ENCODE data around the gene GALNT13. TPM values are rescaled to one million over a fixed set of nuclear protein-coding genes. Genes with fewer than 3 reads are reported as not detected.

Gene GALNT13
- total RNA-seq, 1 donor from 2014 or later: 2.5 TPM

DNA sequence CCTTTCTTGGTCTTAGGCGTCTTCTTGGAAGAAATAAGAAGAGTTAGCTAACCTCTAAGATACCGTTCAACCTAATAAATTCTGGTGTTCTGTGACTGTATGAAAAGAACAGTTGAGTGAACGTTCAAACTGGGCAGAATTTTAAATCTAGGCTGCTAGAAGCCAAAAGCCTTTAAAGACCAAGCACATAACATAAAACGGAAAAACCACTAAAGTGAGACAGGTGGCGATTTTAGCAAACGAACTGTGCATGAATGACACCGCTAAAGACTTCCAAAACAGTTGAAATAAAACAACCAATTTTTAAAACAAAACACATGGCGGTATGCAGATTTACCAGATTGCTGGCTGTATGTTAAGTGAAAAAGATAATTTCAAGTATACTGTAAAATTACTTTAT lies 73.1 kb downstream of the GALNT13 start:
- DNase-seq: no peak

DNA sequence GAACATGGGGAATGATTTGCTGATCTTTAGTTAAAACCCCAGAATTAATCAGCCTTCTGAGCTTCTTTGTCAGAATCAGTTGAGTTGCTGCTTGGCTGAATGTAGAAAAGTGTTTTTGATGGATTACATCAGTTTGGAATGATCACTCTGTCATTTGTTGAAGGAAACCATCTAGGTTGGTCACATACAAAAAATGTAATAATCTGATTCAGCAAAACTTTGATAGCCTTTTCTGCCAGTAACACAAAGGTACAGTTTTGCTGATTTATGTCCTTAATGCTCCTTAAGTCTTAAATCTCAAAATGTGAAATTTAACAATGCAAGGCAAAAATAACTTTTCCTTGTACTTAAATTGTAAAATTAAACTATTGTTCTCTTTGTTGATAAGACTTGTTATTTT lies 74.3 kb downstream of the GALNT13 start:
- DNase-seq: no peak

DNA sequence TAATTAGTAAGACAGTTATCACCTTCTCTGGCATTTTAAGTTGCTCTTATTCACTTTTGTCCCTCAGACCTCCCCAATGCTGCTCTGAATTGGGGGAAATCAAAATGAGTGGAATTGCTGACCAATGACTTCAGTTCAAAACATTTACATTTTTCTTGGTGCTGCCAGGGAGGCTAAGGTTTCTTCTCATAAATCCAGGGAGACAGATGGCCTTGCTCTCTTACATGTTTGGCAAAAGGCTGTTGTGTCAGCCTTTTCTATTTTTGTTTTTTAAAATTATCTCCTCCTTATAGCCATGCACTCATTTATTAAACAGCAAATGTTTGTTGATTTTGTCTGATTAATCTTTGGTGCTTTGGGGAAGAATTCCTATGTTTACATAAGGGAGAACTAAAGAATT lies 82.0 kb downstream of the GALNT13 start:
- no peak for DNase-seq

DNA sequence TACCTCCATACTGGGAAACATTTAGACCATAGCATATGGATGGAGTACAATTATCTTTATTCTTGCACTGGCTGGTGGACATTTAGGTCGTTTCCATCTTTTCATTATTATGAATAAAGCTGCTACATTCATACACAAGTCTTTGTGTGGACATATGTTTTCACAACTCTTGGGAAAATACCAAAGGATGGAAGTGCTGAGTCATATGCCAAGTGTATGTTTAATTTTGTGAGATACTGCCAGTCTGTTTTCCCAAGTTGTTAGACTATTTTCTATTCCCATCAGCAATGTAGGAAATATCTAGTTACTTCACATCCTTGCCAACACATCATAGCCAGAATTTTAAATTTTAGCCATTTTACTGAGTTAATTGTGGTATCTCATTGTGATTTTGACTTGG lies 91.5 kb downstream of the GALNT13 start:
- no peak for DNase-seq

DNA sequence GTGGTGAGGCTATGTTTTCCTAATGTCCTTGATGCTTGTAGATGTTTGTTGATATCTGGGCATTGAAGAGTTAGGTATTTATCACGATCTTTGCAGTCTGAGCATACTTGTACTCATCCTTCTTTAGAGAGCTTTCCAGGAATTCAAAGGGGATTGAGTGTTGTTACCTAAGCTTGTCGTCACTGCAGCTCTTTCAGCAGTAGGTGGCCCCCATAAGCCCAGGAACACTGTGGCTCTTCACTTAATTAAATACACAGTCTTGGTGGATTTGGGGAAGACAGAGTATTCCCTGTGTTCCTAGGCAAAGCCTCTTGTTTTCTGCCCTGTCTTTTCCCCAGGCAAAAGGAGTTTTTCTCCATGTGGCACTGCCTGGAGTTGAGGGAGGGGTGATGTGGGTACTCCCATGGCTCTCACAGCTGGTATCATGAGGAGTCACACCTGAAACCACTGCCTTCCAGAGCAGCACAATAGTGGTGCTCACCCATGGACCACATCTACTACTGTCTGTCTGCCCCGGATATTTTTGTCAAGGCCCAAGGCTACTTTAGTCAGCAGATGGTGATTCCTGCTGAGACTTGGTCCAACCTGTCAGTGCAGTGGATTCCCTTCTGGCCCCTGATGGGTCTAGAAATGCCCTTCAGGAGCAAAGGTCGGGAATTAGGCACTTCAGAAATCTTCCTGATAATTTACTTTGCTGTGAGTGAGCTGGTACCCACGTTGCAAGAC lies 95.7 kb downstream of the GALNT13 start:
- no peak for DNase-seq

DNA sequence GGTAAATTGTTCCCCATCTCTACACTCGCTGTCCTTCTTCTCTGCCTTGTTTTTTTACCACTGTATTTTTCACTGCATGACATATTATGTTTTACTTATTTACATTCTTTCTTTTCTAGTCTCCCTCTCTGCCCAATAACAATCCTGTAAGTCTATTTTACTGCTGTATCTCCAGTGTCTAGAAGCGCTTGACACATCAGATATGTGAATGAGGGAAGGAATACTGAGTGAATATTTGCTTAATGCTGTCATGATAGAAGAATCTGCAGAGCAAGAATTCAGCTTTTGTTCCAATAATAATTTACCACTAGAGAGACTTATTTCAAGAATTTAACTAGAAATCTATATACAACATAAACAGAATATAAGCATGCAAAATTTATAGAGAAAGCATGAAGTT lies 99.5 kb downstream of the GALNT13 start:
- DNase-seq: no peak

DNA sequence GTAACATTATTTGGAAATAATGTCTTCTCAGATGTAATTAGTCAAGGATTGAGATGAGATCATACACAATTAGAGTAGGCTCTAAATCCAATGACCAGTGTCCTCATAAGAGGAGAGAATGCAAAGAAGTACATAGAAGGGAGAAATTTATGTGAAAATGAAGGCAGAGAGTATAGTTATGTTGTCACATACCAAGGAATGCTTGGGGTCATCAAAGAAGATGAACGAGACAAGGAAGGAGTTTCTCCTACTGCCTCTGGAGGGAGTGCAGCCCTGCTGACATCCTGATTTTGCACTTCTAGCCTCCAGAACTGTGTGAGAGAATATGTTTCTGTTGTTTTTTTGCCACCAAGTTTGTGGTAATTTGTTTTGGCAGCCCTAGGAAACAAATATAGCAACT lies 100.1 kb downstream of the GALNT13 start:
- DNase-seq: no peak

DNA sequence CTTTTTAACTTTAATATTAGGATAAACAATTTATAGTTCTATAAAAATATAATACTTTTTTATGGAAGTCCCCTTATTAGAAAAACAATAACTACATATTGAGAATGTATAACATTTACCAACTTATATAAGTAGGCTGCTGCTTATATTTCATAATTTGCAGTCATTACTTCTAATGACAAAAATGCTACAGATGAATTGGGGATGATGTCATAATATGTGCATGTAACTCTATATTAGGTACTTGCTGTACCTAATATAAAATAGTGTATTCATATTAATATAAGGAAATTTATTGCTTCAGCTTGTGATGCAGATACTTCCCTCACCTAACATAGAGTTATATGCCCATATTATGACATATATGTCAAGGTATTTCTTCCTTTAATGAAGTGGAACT lies 100.7 kb downstream of the GALNT13 start:
- DNase-seq: no peak

DNA sequence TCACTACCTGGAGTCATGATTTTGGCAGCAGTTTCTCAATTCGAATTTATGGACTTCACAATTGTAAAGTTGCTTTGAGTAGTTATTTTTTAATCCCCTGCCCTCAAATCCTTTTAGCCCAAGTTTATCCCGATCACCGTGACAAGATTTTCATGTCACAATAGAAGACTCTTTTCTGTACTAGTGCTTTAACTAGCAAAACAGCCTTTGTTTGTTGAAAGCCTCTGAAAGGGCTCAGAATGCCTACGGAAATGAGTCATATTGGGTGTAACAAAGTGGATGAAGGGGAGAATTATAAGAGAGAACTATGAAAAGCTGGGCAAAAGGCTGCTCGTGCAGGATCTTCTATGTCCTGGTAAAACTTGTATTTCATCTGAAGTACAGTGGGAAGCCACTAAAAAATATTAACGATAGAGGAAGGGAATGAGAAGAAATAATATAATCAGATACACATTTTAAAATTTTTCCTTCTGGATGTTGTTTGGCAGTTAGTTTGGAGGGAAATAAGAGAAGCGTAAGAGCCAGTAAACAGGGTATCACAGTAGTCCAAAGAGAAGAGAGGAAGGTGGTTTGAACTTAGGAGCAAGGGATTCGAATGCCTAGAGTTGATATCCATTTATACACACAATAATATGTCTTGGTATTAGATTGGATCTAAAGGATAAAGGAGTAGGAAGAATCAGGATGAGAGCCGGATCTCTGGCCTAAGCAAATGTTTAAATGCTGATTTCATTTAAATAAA lies 114.9 kb downstream of the GALNT13 start:
- no peak for DNase-seq

DNA sequence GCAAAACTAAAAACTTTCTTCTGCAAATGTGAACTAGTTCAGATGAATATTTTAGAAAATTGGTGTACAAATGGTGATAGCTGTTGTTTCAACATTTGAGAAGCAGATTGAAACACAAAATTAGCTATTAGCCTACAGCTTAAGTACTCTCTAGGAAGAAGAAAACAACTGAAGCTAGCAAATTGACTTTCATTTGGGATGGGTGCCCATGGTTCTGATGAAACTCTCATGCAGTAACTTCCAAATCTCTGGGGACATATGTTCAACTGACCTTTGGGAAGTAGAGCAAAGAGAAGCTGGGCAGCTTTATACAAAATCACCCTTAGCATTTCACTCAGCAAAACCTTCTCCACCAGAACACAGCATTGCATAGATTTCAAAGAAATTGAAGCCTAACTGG lies 119.0 kb downstream of the GALNT13 start:
- no peak for DNase-seq

DNA sequence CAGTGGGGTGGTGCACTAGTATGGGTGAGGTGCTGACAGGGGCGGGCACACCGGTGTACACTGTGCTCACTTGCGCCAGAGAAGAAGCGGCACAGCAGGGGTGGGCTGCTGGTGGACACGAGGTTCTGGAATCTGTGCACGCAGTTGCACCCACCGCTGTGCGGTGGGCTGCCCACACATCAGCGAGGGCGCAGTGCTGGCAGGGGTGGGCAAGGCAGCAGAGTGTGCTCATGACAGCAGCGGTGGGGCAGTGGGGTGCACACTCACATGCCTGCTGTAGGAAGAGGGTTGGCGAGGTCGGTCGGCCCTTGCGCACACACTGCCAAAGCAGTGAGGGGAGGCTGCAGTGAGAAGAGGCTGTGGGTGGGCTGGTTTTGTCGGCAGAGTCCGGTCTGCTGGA lies 141.8 kb downstream of the GALNT13 start:
- no peak for DNase-seq

DNA sequence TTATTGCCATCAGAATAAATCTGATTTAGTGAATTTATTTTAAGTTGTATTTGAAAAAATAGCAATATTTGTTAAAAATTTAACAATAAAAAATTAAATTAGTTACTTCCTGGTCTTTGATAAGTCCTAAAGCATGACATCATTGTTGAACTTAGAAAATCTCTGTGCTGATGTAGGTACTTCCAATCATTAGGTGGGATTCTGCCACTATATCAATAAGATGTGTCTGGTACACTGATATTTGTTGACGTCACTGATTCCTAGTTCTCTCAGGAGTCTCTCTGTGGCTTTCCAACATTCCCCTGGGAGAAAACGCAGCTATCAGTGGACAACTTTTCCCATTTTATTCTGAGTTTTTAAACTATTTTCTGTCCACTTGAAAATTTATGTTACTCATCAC lies 143.5 kb downstream of the GALNT13 start:
- DNase-seq: no peak

DNA sequence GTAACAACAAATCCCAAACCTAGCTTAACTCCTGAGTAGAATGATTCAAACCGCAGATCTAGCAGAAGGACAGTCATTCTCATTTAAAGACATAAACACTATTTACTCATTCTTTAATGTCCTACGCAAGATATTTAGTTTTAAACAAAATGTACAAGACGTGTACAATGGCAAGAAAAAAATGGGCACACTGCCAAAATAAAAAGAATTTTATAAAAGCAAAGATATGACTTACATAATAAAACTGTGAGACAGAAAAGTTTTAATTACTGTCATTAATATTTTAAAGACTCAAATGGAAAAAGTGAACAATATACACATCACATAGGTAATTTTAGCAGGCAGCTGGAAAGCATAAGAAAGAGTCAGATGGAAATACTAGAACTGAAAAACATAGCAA lies 157.8 kb downstream of the GALNT13 start:
- DNase-seq: no peak

DNA sequence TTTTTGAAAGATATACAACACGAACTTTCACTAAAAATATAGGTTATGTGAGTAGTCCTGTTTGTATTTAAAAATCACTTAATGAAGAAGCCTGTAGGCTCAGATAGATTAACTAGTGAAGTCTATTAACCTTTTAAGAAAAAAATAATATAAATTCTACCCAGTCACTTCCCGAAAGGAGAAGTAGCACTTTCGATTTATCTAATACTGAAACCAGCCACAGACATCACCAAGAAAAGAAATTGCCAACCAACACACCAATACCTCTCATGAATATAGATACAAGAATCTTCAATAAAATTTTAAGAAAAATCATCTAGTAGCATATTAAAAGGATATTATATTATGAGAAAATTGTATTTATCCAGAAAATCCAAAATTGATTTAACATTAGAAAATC lies 160.5 kb downstream of the GALNT13 start:
- DNase-seq: no peak

DNA sequence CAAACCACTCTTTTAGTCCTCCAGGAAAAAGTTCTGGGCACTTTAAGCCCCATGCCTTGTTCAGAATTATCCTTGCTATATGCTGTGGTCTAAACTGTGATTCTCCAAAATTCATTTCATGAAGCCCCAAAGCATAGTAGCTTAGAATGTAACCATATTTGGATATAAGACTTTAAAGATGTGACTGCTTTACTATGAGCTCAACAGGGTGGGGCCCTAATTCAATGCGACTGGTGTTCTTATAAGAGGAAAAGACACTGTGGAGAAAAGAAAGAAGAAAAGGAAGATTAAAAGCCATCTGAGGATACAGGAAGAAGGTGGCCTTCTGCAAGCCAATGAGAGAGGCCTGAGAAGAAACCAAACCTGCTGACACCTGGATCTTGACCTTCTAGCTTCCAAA lies 174.8 kb downstream of the GALNT13 start:
- DNase-seq: no peak

DNA sequence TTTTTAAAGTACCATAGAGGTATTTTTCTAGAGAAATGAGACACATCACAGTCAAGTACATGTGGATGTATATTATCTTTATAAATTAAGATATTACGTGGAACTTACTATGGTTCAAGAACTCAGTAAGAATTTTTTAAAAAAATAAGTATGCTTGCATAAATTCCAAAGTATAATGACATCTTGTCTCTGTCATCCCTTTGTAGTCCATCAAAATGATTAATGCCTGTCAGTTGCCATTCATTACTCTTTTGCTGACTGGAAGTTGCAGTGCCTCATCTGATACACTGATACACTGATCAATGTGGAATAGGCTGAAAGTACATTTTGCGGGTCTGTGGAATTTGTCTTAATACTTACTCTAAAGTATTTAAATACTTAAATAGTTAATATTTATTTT lies 177.2 kb downstream of the GALNT13 start:
- no peak for DNase-seq

DNA sequence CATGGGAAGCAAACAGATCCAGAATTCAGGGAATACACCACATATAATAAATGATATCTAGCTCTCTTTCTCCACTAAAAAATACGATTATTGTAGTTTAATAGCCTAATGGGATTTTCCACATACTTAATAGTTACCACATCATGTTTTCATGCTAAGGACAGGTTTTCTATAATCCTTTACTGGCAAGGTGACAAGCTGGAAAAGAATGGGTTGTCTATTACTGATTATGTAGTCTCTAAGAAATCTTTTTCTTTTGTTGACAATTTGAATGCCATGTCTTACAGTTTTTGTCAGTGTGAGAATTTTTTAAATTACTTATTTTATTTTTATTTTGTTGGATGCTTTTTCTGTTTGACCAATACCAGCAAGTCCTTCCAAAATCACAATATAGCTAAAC lies 177.8 kb downstream of the GALNT13 start:
- no peak for DNase-seq

DNA sequence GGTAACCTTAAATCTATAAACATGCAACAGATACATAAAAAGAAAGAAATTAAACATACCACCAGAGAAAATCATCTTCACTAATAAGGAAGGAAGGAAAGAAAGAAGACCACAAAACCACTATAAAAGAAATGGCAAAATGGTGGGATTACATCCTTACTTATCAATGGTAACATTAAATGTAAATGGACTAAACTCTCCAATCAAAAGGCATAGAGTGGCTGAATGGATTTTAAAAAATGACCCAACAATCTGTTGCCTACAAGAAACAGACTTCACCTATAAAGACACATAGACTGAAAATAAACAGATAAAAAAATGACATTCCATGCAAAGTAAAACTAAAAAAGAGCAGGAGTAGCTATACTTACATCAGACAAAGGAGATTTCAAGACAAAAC lies 195.4 kb downstream of the GALNT13 start:
- no peak for DNase-seq

DNA sequence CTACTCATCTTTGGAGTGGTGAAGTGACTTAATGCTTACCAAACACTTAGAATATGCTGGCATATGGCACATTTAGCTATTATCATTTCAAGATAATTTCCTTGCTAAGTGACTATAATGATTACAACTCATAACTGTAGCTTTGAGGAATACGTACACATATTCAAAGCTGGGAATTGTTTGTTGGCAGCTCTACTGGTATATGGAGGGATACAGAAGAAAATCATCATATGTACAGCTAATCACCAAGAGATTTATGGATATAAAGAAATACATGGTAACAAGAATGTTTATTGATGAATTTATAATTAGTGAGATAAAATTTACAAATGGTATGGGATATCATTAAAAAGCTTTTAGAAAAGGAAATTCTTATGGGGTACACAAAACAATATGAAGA lies 207.2 kb downstream of the GALNT13 start:
- no peak for DNase-seq

DNA sequence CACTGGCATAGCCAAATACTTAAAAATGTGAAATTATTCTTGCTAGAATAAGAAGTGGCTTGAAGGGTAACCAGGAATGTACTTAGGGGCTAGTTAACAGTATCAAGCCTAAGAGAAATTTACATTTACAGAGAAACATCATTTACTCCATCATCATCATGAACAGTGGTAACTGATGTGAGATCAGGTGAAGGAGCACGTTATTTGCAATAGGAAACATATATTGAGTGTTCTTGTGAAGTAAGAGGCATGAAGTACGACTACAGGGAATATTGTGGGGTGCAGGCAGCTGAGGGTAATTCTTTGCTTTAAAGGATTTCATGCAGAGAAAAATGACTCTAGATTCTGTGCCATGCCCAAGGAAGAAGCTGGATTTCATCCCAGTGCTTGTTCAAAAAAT lies 220.8 kb downstream of the GALNT13 start:
- DNase-seq: no peak

DNA sequence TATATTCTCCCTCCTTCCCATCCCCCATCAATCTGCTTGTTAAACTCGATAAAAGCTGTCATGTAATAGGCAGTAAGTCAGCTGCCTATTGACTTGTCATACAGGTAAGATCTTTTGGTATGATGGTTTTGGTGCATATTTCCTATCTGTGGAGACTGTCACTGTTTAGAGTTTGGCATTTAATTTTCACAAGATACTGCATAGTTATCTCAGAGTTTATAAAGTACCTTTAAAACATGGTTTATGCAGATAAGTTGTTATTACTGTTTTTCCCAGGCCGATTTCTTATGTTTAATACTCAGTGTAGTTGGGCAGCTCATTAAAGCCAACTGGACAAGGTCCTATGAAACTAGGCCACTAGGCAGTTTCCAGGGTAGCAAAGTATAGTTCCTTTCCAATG lies 222.1 kb downstream of the GALNT13 start:
- DNase-seq: no peak

DNA sequence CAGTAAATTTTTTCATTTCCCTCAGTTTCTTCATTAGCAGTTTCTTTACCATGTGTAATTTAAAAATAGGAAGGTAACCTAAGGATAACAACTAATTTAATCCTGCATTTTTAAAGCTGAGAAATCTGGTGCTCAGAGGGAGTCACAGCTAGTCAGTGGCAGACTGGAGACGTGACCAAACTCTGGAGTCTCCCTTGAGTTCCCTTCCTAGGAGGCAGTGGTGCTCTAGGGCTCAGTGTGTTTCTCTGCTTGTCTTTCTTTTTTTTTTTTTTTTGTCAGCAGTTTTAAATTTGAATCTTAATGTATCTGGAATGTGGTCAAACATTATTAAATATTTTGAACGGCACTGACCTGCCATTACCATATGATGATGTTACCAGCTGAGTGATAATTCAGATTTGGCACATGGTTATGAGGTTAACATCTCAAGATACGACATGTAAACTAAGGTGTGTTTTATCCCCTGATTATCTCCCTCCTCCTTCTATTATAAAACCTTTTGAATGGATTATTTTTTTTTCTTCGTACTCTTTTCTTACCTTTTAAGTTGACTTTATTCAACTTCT lies 226.2 kb downstream of the GALNT13 start:
- DNase-seq: no peak

DNA sequence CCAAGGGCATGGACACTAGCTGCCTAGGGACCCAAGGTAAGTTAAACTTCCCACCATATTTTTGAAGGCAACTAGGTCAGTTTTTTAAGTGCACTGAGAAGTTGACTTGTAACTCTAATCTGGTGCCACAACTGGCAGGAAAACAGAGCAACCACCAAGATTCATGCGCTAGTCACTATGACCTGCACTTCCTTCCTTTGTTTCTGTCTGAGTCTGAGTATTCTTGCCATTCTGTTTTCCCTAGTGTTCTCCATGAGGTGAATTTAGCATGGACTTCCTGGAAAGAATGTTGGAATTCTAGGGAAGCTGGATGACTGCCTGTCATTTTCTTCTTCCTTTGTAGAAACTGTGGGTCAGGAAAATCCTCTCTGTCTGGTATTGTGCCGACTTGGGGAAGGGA lies 249.0 kb downstream of the GALNT13 start:
- DNase-seq: no peak

DNA sequence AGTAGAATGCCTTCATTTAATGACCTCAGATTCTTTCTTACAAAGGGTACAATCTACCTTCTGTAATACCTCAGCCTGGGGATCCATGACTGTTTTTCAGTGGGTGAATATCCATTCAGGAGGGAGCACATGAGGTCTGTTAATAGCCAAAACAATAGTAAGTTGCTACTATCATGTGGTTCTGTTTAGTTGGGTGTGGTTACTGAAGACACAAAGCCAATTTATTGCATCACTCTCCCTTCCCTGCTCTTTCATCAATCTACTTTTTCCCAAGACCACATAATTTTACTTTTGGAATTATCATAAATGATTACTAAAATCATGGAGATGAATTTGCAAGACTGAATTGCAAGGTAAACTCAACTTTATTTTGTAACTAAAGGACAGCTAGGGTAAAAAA lies 254.2 kb downstream of the GALNT13 start:
- no peak for DNase-seq
